Esophagus squamous epithelium (tissue), 5 donors: ENCODE results near the gene OR2H1. TPM values are rescaled to one million over a fixed set of nuclear protein-coding genes. Genes with fewer than 3 reads are reported as not detected.

ENCODE experiments used
- DNase-seq: peaks from one replicate; lab custom pipeline; 2025; lab: John Stamatoyannopoulos, UW
- H3K27ac ChIP-seq, 4 donors: fragments of 200-600 bp; sonication (generic); one replicate each; pipeline ENCODE4 v1.5.1; 2016 to 2019; ENCODE audit warnings: mild to moderate bottlenecking in 1 of 4
- H3K27me3 ChIP-seq, 4 donors: fragments of 200-600 bp; sonication (generic); 1 replicate in 3 of 4; 2 replicates in 1 of 4; pipeline versions ENCODE4 v1.5.1 to v1.6.0; 2017 to 2021; ENCODE audit warnings: antibody characterized with exemption in 1 of 4
- H3K36me3 ChIP-seq, 3 donors: fragments of 200-600 bp; sonication (generic); one replicate each; pipeline ENCODE4 v1.5.1; 2016 to 2019
- H3K4me1 ChIP-seq, 3 donors: fragments of 200-600 bp; sonication (generic); one replicate each; pipeline ENCODE4 v1.5.1; 2017 to 2019
- H3K4me3 ChIP-seq, 4 donors: fragments of 200-600 bp; sonication (generic); 1 replicate in 3 of 4; 2 replicates in 1 of 4; pipeline ENCODE4 v1.5.1; 2016 to 2019; ENCODE audit warnings: mild to moderate bottlenecking in 2 of 4, moderate library complexity in 1 of 4
- H3K9me3 ChIP-seq, 3 donors: fragments of 200-600 bp; sonication (generic); one replicate each; pipeline ENCODE4 v1.5.1; 2016 to 2019
- POLR2A ChIP-seq, 4 donors: fragments of 450-650 bp; IDR thresholded peaks; one replicate each; pipeline ENCODE4 v1.6.1; 2017; ENCODE audit warnings: antibody characterized with exemption in 4 of 4, mild to moderate bottlenecking in 4 of 4, moderate library complexity in 3 of 4
- whole genome bisulfite sequencing, 2 donors: methylation state at CpG; one replicate each; pipeline ENCODE4 v1.1.5; 2018; 5-methylcytosine and 5-hydroxymethylcytosine counted together
- intact Hi-C: fragments of 100-400 bp; cut with DNase I; formaldehyde crosslinking; loops from one replicate; pipeline ENCODE4 v1.15.0; 2022
- total RNA-seq, 4 donors: library from RNA; depleted of rRNA; stranded (reverse); fragments of >200 nt; gene quantifications; one replicate each; pipeline ENCODE4 v1.1.0, GENCODE V29; 2016
- TF ChIP-seq, protein P1 (sequence below), 6 experiments: fragments of 450-650 bp in 4 of 6; fragments of 200-600 bp in 2 of 6; sonication (generic) in 2 of 6; IDR thresholded peaks; one replicate each; pipeline ENCODE4 v1.5.1; 2016 to 2019; ENCODE audit warnings: antibody characterized with exemption in 6 of 6, mild to moderate bottlenecking in 4 of 6, moderate library complexity in 4 of 6
- donor health status: DM: yes; HTN: yes; CAD: no.

The OR2H1 gene
- total RNA-seq, 4 donors from 2014 or later = not detected

DNA sequence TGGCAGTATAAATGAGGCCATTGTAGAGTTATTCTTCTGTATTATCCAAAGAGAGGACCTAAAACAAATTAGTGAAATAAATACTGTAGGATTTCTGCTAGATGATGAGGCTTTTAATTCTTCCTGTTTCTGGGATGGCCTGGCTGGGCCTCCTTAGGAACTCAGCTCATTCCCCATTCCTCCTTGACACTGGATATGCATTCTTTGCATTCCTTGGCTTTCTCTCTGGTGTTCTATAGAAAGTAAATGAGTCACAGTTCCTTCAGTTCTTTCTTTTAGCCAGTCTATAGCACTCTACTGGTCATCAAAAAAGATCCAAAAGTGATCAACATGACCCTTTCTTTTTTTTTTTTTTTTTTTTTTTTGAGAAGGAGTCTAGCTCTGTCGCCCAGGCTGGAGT is 9.3 kb upstream of the OR2H1 start:
- Histone ChIP-seq H3K36me3 (no peaks in the 10 kb centered on the region), H3K27me3 (peaks cover 0 to 5% (median 0%) of the 10 kb centered on the region in 4 donors), H3K4me3 (no peak overlapping the region), H3K9me3 (no peaks in the 10 kb centered on the region), H3K4me1 (no peaks in the 10 kb centered on the region), H3K27ac (no peak overlapping the region)
- intact Hi-C loops = no loop called here
- WGBS, 2 donors = 57% methylated on average over 1 of the region's 1 CpG; no CpG with 5 or more reads in 1 of the 2 donors
- DNase-seq = no peak
- TF ChIP-seq, protein P1, sequence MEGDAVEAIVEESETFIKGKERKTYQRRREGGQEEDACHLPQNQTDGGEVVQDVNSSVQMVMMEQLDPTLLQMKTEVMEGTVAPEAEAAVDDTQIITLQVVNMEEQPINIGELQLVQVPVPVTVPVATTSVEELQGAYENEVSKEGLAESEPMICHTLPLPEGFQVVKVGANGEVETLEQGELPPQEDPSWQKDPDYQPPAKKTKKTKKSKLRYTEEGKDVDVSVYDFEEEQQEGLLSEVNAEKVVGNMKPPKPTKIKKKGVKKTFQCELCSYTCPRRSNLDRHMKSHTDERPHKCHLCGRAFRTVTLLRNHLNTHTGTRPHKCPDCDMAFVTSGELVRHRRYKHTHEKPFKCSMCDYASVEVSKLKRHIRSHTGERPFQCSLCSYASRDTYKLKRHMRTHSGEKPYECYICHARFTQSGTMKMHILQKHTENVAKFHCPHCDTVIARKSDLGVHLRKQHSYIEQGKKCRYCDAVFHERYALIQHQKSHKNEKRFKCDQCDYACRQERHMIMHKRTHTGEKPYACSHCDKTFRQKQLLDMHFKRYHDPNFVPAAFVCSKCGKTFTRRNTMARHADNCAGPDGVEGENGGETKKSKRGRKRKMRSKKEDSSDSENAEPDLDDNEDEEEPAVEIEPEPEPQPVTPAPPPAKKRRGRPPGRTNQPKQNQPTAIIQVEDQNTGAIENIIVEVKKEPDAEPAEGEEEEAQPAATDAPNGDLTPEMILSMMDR (IDR thresholded peaks at IDR 0.05) = no peak
- TF ChIP-seq POLR2A (IDR thresholded peaks at IDR 0.05) = no peak

GRCh38 chr6:29451471-29452193 is 5.3 kb upstream of the OR2H1 start:
- intact Hi-C loops = no loop called here
- Histone ChIP-seq H3K27me3 (no peaks in the 10 kb centered on the region), H3K36me3 (no peaks in the 10 kb centered on the region), H3K9me3 (no peaks in the 10 kb centered on the region), H3K27ac (no peak overlapping the region), H3K4me1 (no peaks in the 10 kb centered on the region), H3K4me3 (no peak overlapping the region)
- DNase-seq = no peak
- TF ChIP-seq POLR2A (IDR thresholded peaks at IDR 0.05) = no peak
- TF ChIP-seq, protein P1 (IDR thresholded peaks at IDR 0.05) = no peak
- 54 to 61% methylated on average over 3 of the region's 3 CpGs for WGBS, 2 donors

GRCh38 chr6:29461021-29461814 is 4.3 kb downstream of the OR2H1 start:
- Histone ChIP-seq H3K36me3 (no peaks in the 10 kb centered on the region), H3K4me1 (no peaks in the 10 kb centered on the region), H3K27me3 (no peaks in the 10 kb centered on the region), H3K9me3 (no peaks in the 10 kb centered on the region), H3K4me3 (no peak overlapping the region), H3K27ac (no peak overlapping the region)
- 67 to 88% methylated on average over 5 of the region's 5 CpGs for WGBS, 2 donors
- no peak for TF ChIP-seq POLR2A (IDR thresholded peaks at IDR 0.05)
- TF ChIP-seq, protein P1 (IDR thresholded peaks at IDR 0.05) = no peak
- intact Hi-C loops = no loop called here
- DNase-seq = no peak

GRCh38 chr6:29462022-29462421 is 5.1 kb downstream of the OR2H1 start:
- H3K9me3 ChIP-seq = no peaks in the 10 kb centered on the region
- H3K27ac ChIP-seq = no peak overlapping the region
- 50 to 74% methylated on average over 5 to 6 of the region's 6 CpGs for WGBS, 2 donors
- no peaks in the 10 kb centered on the region for H3K27me3 ChIP-seq
- H3K4me3 ChIP-seq = no peak overlapping the region
- intact Hi-C loops = no loop called here
- DNase-seq = no peak
- no peaks in the 10 kb centered on the region for H3K4me1 ChIP-seq
- no peaks in the 10 kb centered on the region for H3K36me3 ChIP-seq
- no peak for TF ChIP-seq POLR2A (IDR thresholded peaks at IDR 0.05)
- TF ChIP-seq, protein P1 (IDR thresholded peaks at IDR 0.05) = no peak

DNA sequence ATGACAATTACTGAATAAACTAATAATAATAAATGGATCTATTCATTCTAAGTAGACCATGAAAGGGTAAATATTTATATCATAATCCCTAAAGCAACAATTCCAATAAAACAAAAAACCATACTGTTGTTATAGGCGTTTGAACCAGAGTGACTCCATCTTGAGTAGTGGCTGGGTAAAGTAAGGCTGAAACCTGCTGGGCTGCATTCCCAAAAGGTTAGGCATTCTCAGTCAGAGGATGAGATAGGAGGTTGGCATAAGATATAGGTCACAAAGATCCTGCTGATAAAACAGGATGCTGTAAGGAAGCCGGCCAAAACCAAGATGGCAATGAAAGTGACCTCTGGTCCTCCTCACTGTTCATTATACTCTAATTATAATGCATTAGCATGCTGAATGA is 8.3 kb downstream of the OR2H1 start:
- DNase-seq = no peak
- no peak for TF ChIP-seq POLR2A (IDR thresholded peaks at IDR 0.05)
- TF ChIP-seq, protein P1 (IDR thresholded peaks at IDR 0.05) = no peak
- no peaks in the 10 kb centered on the region for H3K27me3 ChIP-seq
- H3K36me3 ChIP-seq = no peaks in the 10 kb centered on the region
- no peak overlapping the region for H3K4me3 ChIP-seq
- H3K4me1 ChIP-seq = no peaks in the 10 kb centered on the region
- no peaks in the 10 kb centered on the region for H3K9me3 ChIP-seq
- intact Hi-C loops = no loop called here
- 39 to 46% methylated on average over 2 of the region's 2 CpGs for WGBS, 2 donors
- H3K27ac ChIP-seq = no peak overlapping the region
